Activated naive CD4-positive, alpha-beta T cell treated with anti-CD3 and anti-CD28 coated beads, Interleukin-2, amount 10 ng/mL, durations not matched to agents 7 days and 5 days (primary cell): ENCODE results near the gene TTLL8.

Source experiments
- CTCF ChIA-PET: fragments of 350-600 bp; sonication (Branson Sonifier 250); formaldehyde crosslinking; loops from one replicate; lab custom pipeline; 2021; ENCODE audit warnings: antibody characterized with exemption; lab: Charles Lee
- DNase-seq: peaks from one replicate; pipeline ENCODE4 v3.0.0-alpha.2; 2020
- H3K27ac Mint-ChIP-seq: one replicate; pipeline ENCODE4 v1.8.0; 2021; ENCODE audit warnings: mild to moderate bottlenecking, moderate library complexity, mixed read lengths
- H3K27me3 Mint-ChIP-seq: one replicate; pipeline ENCODE4 v1.8.0; 2021; ENCODE audit warnings: mild to moderate bottlenecking, mixed read lengths
- H3K36me3 Mint-ChIP-seq: one replicate; pipeline ENCODE4 v1.8.0; 2021; ENCODE audit warnings: mixed read lengths
- H3K4me1 Mint-ChIP-seq: one replicate; pipeline ENCODE4 v1.8.0; 2021; ENCODE audit warnings: mixed read lengths
- H3K4me3 Mint-ChIP-seq: one replicate; pipeline ENCODE4 v1.8.0; 2021; ENCODE audit warnings: mild to moderate bottlenecking, moderate library complexity, mixed read lengths
- H3K9me3 Mint-ChIP-seq: one replicate; pipeline ENCODE4 v1.8.0; 2021; ENCODE audit warnings: mixed read lengths

Gene TTLL8

GRCh38 chr22:50058061-50058905 is at the start of gene TTLL8:
TTLL8 (minus strand) TSS chr22:50058298.
- Mint-ChIP-seq H3K4me1 (no peaks in the 10 kb centered on the region), H3K36me3 (no peaks in the 10 kb centered on the region), H3K4me3 (no peak within 1 kb of the TSS), H3K27me3 (peaks cover 68% of the 10 kb centered on the region), H3K27ac (no peak within 1 kb of the TSS), H3K9me3 (peaks cover 5% of the 10 kb centered on the region)
- CTCF ChIA-PET, result no interaction called here
- no peak for DNase-seq

GRCh38 chr22:50107529-50107928 is 49.4 kb upstream of the TTLL8 start:
- Mint-ChIP-seq H3K4me1 (peaks cover 30% of the 10 kb centered on the region), H3K27me3 (peaks cover 17% of the 10 kb centered on the region)

GRCh38 chr22:50105208-50106100 is 47.4 kb upstream of the TTLL8 start:
- Mint-ChIP-seq H3K27me3 (peaks cover 24% of the 10 kb centered on the region), H3K36me3 (no peaks in the 10 kb centered on the region), H3K4me1 (peaks cover 23% of the 10 kb centered on the region), H3K4me3 (peak overlapping the region; percentile 40), H3K27ac (peak overlapping the region; percentile 78), H3K9me3 (no peaks in the 10 kb centered on the region)
- CTCF ChIA-PET, result no interaction called here
- DNase-seq, result peak; percentile 56

More at GRCh38 chr22:50107529-50107928, 49.4 kb upstream of the TTLL8 start:
- no peak overlapping the region for H3K4me3 Mint-ChIP-seq
- CTCF ChIA-PET, result no interaction called here
- no peaks in the 10 kb centered on the region for H3K36me3 Mint-ChIP-seq
- no peaks in the 10 kb centered on the region for H3K9me3 Mint-ChIP-seq
- H3K27ac Mint-ChIP-seq, result no peak overlapping the region
- no peak for DNase-seq

GRCh38 chr22:50104141-50104544 is 46.0 kb upstream of the TTLL8 start:
- H3K27ac Mint-ChIP-seq, result no peak overlapping the region
- peaks cover 23% of the 10 kb centered on the region for H3K4me1 Mint-ChIP-seq
- H3K9me3 Mint-ChIP-seq, result no peaks in the 10 kb centered on the region
- H3K27me3 Mint-ChIP-seq, result peaks cover 27% of the 10 kb centered on the region
- CTCF ChIA-PET, result no interaction called here
- no peak for DNase-seq
- H3K4me3 Mint-ChIP-seq, result no peak overlapping the region
- no peaks in the 10 kb centered on the region for H3K36me3 Mint-ChIP-seq

GRCh38 chr22:50102946-50103345 is 44.8 kb upstream of the TTLL8 start:
- DNase-seq, result no peak
- Mint-ChIP-seq H3K36me3 (no peaks in the 10 kb centered on the region), H3K27ac (no peak overlapping the region), H3K4me3 (no peak overlapping the region), H3K9me3 (no peaks in the 10 kb centered on the region), H3K4me1 (peaks cover 23% of the 10 kb centered on the region), H3K27me3 (peaks cover 22% of the 10 kb centered on the region)
- CTCF ChIA-PET, result no interaction called here

- DNase-seq, result no peak
- Mint-ChIP-seq H3K4me1 (peaks cover 23% of the 10 kb centered on the region), H3K4me3 (no peak overlapping the region), H3K27ac (no peak overlapping the region), H3K27me3 (peaks cover 24% of the 10 kb centered on the region), H3K36me3 (no peaks in the 10 kb centered on the region), H3K9me3 (no peaks in the 10 kb centered on the region)
- CTCF ChIA-PET, result interaction anchor here (1.3 kb wide), 1 partner anchor 10 kb away, joined by 3 read pairs; no protein-coding TSS in a partner anchor
Observed at GRCh38 chr22:50101870-50102565, 43.9 kb upstream of the TTLL8 start.

GRCh38 chr22:50098052-50098451 is 40.0 kb upstream of the TTLL8 start:
- CTCF ChIA-PET, result no interaction called here

GRCh38 chr22:50092342-50092741 is 34.2 kb upstream of the TTLL8 start:
- no peak for DNase-seq
- Mint-ChIP-seq H3K4me1 (no peaks in the 10 kb centered on the region), H3K4me3 (no peak overlapping the region), H3K27ac (no peak overlapping the region), H3K27me3 (peaks cover 33% of the 10 kb centered on the region), H3K36me3 (peaks cover 3% of the 10 kb centered on the region), H3K9me3 (peaks cover 13% of the 10 kb centered on the region)
- CTCF ChIA-PET, result no interaction called here

More at GRCh38 chr22:50098052-50098451, 40.0 kb upstream of the TTLL8 start:
- no peak for DNase-seq
- H3K4me1 Mint-ChIP-seq, result peaks cover 6% of the 10 kb centered on the region
- H3K36me3 Mint-ChIP-seq, result no peaks in the 10 kb centered on the region
- no peaks in the 10 kb centered on the region for H3K9me3 Mint-ChIP-seq
- peaks cover 42% of the 10 kb centered on the region for H3K27me3 Mint-ChIP-seq
- no peak overlapping the region for H3K27ac Mint-ChIP-seq
- no peak overlapping the region for H3K4me3 Mint-ChIP-seq

- CTCF ChIA-PET, result no interaction called here
- Mint-ChIP-seq H3K9me3 (peaks cover 21% of the 10 kb centered on the region), H3K4me1 (no peaks in the 10 kb centered on the region), H3K36me3 (peaks cover 9% of the 10 kb centered on the region), H3K4me3 (no peak overlapping the region), H3K27me3 (peaks cover 22% of the 10 kb centered on the region), H3K27ac (no peak overlapping the region)
- no peak for DNase-seq
Observed at GRCh38 chr22:50091092-50091768, 33.1 kb upstream of the TTLL8 start.

- H3K36me3 Mint-ChIP-seq, result peaks cover 9% of the 10 kb centered on the region
- no peak overlapping the region for H3K4me3 Mint-ChIP-seq
- H3K4me1 Mint-ChIP-seq, result peaks cover 4% of the 10 kb centered on the region
- H3K9me3 Mint-ChIP-seq, result peaks cover 21% of the 10 kb centered on the region
- no peak overlapping the region for H3K27ac Mint-ChIP-seq
- DNase-seq, result no peak
- peaks cover 17% of the 10 kb centered on the region for H3K27me3 Mint-ChIP-seq
- CTCF ChIA-PET, result no interaction called here
Observed at GRCh38 chr22:50090412-50090714, 32.3 kb upstream of the TTLL8 start.

GRCh38 chr22:50089682-50090411 is 31.7 kb upstream of the TTLL8 start, which contains the start of gene MOV10L1:
MOV10L1 (plus strand) TSS chr22:50090006; CDS start chr22:50090089, 83 bp downstream.
- H3K36me3 Mint-ChIP-seq, result peaks cover 9% of the 10 kb centered on the region
- H3K27ac Mint-ChIP-seq, result no peak within 1 kb of the TSS
- peaks cover 8% of the 10 kb centered on the region for H3K4me1 Mint-ChIP-seq
- CTCF ChIA-PET, result interaction anchor here (0.6 kb wide), 1 partner anchor 26 kb away, joined by 3 read pairs; no protein-coding TSS in a partner anchor
- H3K4me3 Mint-ChIP-seq, result no peak within 1 kb of the TSS
- H3K27me3 Mint-ChIP-seq, result peaks cover 17% of the 10 kb centered on the region
- H3K9me3 Mint-ChIP-seq, result peaks cover 21% of the 10 kb centered on the region
- peak; percentile 28 for DNase-seq

GRCh38 chr22:50089231-50089630 is 31.1 kb upstream of the TTLL8 start:
- Mint-ChIP-seq H3K27me3 (peaks cover 22% of the 10 kb centered on the region), H3K36me3 (peaks cover 9% of the 10 kb centered on the region), H3K4me1 (peaks cover 11% of the 10 kb centered on the region), H3K4me3 (no peak overlapping the region), H3K27ac (no peak overlapping the region), H3K9me3 (peaks cover 21% of the 10 kb centered on the region)
- CTCF ChIA-PET, result interaction anchor here (0.6 kb wide), 1 partner anchor 27 kb away, joined by 3 read pairs; no protein-coding TSS in a partner anchor
- no peak for DNase-seq

GRCh38 chr22:50088096-50088495 is 30.0 kb upstream of the TTLL8 start:
- Mint-ChIP-seq H3K36me3 (peaks cover 9% of the 10 kb centered on the region), H3K4me3 (no peak overlapping the region), H3K27me3 (peaks cover 28% of the 10 kb centered on the region), H3K9me3 (peaks cover 21% of the 10 kb centered on the region), H3K27ac (no peak overlapping the region), H3K4me1 (peaks cover 11% of the 10 kb centered on the region)
- no peak for DNase-seq
- CTCF ChIA-PET, result no interaction called here
